Measurements from ENCODE around the gene NADK2. TPM values are rescaled to one million over a fixed set of nuclear protein-coding genes. Genes with fewer than 3 reads are reported as not detected.
A peak's percentile ranks its signal among the peaks of the same experiment; 100 is the strongest.

Gene NADK2
- total and polyA plus RNA-seq, 11 donors: 10.4 to 41.8 (median 35.8) TPM

DNA sequence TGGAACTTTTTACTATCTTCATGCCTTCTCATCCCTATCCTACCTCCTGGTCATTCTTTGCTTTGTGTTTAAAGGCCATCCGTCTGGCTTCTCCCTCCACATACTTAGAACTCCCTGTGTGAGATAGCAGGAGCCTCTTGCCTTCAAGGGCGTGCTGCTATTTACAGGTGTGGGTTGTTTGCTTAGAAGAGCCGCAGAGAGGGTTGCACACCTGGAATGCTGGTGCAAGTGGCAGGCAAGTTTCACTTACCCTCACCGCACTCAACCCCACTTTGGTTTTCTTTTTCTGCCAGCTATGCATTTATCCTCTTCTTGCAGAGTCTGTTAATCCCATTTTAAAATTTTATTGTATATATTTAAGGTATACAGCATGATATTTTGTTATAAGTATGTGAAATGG, 77.3 kb downstream of the NADK2 start:
- H3K4me1 ChIP-seq: no peaks in the 10 kb centered on the region
- H3K36me3 ChIP-seq: peaks cover 0 to 100% (median 89%) of the 10 kb centered on the region in 9 donors
- no peak overlapping the region for H3K4me3 ChIP-seq
- intact Hi-C loops (cut with DNase I): no loop called here
- H3K9me3 ChIP-seq: no peaks in the 10 kb centered on the region
- no peak overlapping the region for H3K27ac ChIP-seq
- TF ChIP-seq POLR2A (IDR thresholded peaks at IDR 0.05) (no peak), CTCF (IDR thresholded peaks at IDR 0.05) (no peak)
- DNase-seq: no peak
- WGBS, 4 donors: 91 to 96% (median 94%) methylated on average over 4 of the region's 4 CpGs
- ATAC-seq: no peak
- H3K27me3 ChIP-seq: no peaks in the 10 kb centered on the region

DNA sequence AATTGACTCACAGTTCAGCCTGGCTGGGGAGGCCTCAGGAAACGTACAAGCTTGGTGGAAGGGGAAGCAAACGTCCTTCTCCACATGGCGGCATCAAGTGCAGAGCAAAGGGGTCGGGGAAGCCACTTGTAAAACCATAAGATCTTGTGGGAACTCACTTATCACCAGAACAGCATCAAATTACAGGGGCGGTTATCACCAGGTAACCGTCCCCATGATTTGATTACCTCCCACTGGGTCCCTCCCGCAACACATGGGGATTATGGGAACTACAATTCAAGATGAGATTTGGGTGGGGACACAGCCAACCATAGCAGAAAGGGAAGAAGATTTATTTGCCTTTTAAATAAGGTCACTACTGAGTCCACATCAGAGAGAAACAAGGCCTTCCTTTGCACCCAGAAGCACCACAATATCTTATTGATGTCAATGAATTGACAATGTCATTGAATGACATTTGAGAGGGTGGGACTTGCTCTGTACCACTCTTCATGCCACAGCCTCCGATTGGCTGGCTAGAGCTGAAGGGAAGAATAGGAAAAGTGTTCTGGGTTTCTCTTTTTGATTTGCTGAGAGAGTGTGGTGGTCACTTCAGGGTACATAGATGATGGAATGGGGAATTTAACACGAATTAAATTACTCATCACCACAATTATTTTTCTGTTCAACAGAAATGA, 78.8 kb downstream of the NADK2 start:
- DNase-seq: no peak
- Histone ChIP-seq H3K27ac (no peak overlapping the region), H3K4me3 (no peak overlapping the region), H3K36me3 (peaks cover 0 to 100% (median 81%) of the 10 kb centered on the region in 9 donors), H3K9me3 (no peaks in the 10 kb centered on the region), H3K27me3 (no peaks in the 10 kb centered on the region), H3K4me1 (peaks cover 0 to 9% (median 0%) of the 10 kb centered on the region in 12 donors)
- WGBS, 4 donors: 83 to 89% (median 86%) methylated on average over 9 of the region's 9 CpGs
- intact Hi-C loops (cut with DNase I): no loop called here
- no peak for ATAC-seq
- no peak for TF ChIP-seq POLR2A (IDR thresholded peaks at IDR 0.05)

DNA sequence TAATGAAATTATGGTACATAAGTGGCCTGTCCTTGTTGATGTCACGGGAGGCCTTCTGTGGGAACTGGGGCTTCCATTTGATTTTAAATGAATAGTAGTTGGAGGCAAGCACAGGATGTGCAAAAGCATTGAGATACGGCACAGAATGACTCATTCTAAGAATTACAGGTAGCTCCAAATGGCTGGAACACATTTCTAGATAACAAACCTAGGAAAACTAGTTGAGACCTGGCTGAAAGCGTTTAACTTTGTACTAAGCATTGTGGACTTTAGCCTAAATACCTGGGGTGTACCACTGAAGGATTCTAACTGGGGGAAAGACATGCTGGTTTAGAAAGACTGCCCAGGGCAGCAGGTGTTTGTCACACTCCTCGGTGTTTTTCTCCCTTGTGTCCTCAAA, 80.4 kb downstream of the NADK2 start:
- Histone ChIP-seq H3K9me3 (no peaks in the 10 kb centered on the region), H3K4me3 (no peak overlapping the region), H3K27me3 (no peaks in the 10 kb centered on the region), H3K27ac (no peak overlapping the region), H3K4me1 (peaks cover 0 to 15% (median 3%) of the 10 kb centered on the region in 12 donors), H3K36me3 (peaks cover 0 to 96% (median 82%) of the 10 kb centered on the region in 9 donors)
- WGBS, 4 donors: 91 to 96% (median 95%) methylated on average over 4 of the region's 4 CpGs
- DNase-seq: no peak
- no peak for ATAC-seq
- intact Hi-C loops (cut with DNase I): no loop called here
- no peak for TF ChIP-seq CTCF (IDR thresholded peaks at IDR 0.05)
- no peak for TF ChIP-seq POLR2A (IDR thresholded peaks at IDR 0.05)

GRCh38 chr5:36160617-36161016, 81.1 kb downstream of the NADK2 start:
- no peak overlapping the region for H3K4me3 ChIP-seq
- no peak for ATAC-seq
- H3K9me3 ChIP-seq: no peaks in the 10 kb centered on the region
- 92 to 100% (median 96%) methylated on average over 3 of the region's 3 CpGs for WGBS, 4 donors
- no peak overlapping the region for H3K27ac ChIP-seq
- H3K27me3 ChIP-seq: no peaks in the 10 kb centered on the region
- H3K4me1 ChIP-seq: peaks cover 0 to 20% (median 3%) of the 10 kb centered on the region in 12 donors
- no peak for DNase-seq
- peaks cover 0 to 95% (median 83%) of the 10 kb centered on the region in 9 donors for H3K36me3 ChIP-seq
- TF ChIP-seq CTCF (IDR thresholded peaks at IDR 0.05): no peak
- no peak for TF ChIP-seq POLR2A (IDR thresholded peaks at IDR 0.05)
- intact Hi-C loops (cut with DNase I): no loop called here

- no peak for TF ChIP-seq POLR2A (IDR thresholded peaks at IDR 0.05)
- TF ChIP-seq CTCF (IDR thresholded peaks at IDR 0.05): no peak
- intact Hi-C loops (cut with DNase I): no loop called here
- Histone ChIP-seq H3K9me3 (no peaks in the 10 kb centered on the region), H3K4me1 (peaks cover 0 to 30% (median 14%) of the 10 kb centered on the region in 12 donors), H3K27ac (peak overlapping the region in 1 of 12 donors; percentile 33), H3K36me3 (peaks cover 0 to 91% (median 72%) of the 10 kb centered on the region in 9 donors), H3K27me3 (no peaks in the 10 kb centered on the region), H3K4me3 (no peak overlapping the region)
- ATAC-seq: no peak
- DNase-seq: no peak
- WGBS, 4 donors: 52 to 66% (median 61%) methylated on average over 2 of the region's 2 CpGs
Measured at GRCh38 chr5:36158144-36158543, 83.6 kb downstream of the NADK2 start.

All from heart left ventricle (tissue), 16 donors.